Measurements from ENCODE around the gene FCGBP.
"Not testable (repeated sequence)": the region's sequence is repeated elsewhere in the genome, so short reads cannot be mapped to it uniquely, and the experiment has no call there.

GRCh38 chr19:39902326-39902725 lies 32.1 kb downstream of the FCGBP start:
- not testable (repeated sequence) for TF ChIP-seq EZH2 (IDR thresholded peaks at IDR 0.05; ENCODE audit: low read length); CTCF (optimal IDR thresholded peaks at IDR 0.05 in 1 of 3, IDR thresholded peaks at IDR 0.05 in 1 of 3, conservative IDR thresholded peaks at IDR 0.05 in 1 of 3; ENCODE audit: extremely low read depth in 1 of 3, insufficient read depth in 2 of 3, low read length in 3 of 3)

All from keratinocyte (primary cell).